Endothelial cell of umbilical vein (primary cell): ENCODE measurements around the gene TERT. TPM values are rescaled to one million over a fixed set of nuclear protein-coding genes. Genes with fewer than 3 reads are reported as not detected.

Experiments used
- BruUV-seq: library from RNA; stranded (reverse); fragments of 400-500 nt; replicated peaks from 2 replicates; lab custom pipeline; 2021; lab: Mats Ljungman, UMichigan
- CTCF ChIA-PET: fragments of 300-600, 350-600 bp; sonication (Branson Sonifier 250); formaldehyde crosslinking; loops from one replicate; lab custom pipeline; 2021; ENCODE audit warnings: antibody characterized with exemption, inconsistent platforms; lab: Charles Lee
- POLR2A ChIA-PET: fragments of 300-600, 350-600 bp; sonication (Branson Sonifier 250); formaldehyde crosslinking; loops from one replicate; lab custom pipeline; 2021; ENCODE audit warnings: antibody characterized with exemption, inconsistent platforms; lab: Charles Lee
- DNase-seq: peaks from one replicate; pipeline ENCODE4 v3.0.0-alpha.2; 2011; ENCODE audit warnings: low read depth, low spot score
- FAIRE-seq: peaks from 2 replicates; lab custom pipeline; 2011; peaks lifted over from hg19 to GRCh38; lab: Jason Lieb, UNC
- H2AFZ ChIP-seq: 2 replicates; pipeline ENCODE4 v1.6.0; 2012; ENCODE audit warnings: low read depth, low read length, control low read depth, inconsistent platforms
- H3K27ac ChIP-seq: 2 replicates; pipeline ENCODE4 v1.5.1; 2011; ENCODE audit warnings: low read depth, mild to moderate bottlenecking, control low read depth, low read length, moderate library complexity; ENCODE audit not compliant: insufficient read depth
- H3K27me3 ChIP-seq, 2 experiments: 2 replicates each; pipeline versions ENCODE4 v1.6.0 to v1.6.1; 2011; ENCODE audit warnings: low read length in 2 of 2, mixed read lengths in 1 of 2; ENCODE audit not compliant: control insufficient read depth in 2 of 2, insufficient read depth in 2 of 2
- H3K36me3 ChIP-seq, 2 experiments: 2 replicates in 1 of 2; 3 replicates in 1 of 2; pipeline ENCODE4 v1.5.1; 2011; ENCODE audit warnings: low read length in 2 of 2, mild to moderate bottlenecking in 1 of 2, moderate library complexity in 1 of 2; ENCODE audit not compliant: control insufficient read depth in 2 of 2, insufficient read depth in 2 of 2; ENCODE audit errors: extremely low read depth in 1 of 2
- H3K4me1 ChIP-seq: 3 replicates; pipeline ENCODE4 v1.5.1; 2011; ENCODE audit warnings: mild to moderate bottlenecking, low read length; ENCODE audit not compliant: control insufficient read depth, insufficient read depth; ENCODE audit errors: extremely low read depth
- H3K4me2 ChIP-seq: 2 replicates; pipeline ENCODE4 v1.6.1; 2011; ENCODE audit warnings: low read length, control low read depth, mixed read lengths; ENCODE audit not compliant: insufficient read depth
- H3K4me3 ChIP-seq, 3 experiments: fragments of 200-600 bp in 1 of 3; sonication (generic), shearing (Covaris generic) in 1 of 3; replicated peaks in 1 of 3; 2 replicates each; pipeline ENCODE4 v1.5.1; 2011 to 2016; ENCODE audit warnings: control low read depth in 3 of 3, low read length in 3 of 3, mild to moderate bottlenecking in 2 of 3, inconsistent platforms in 1 of 3, low read depth in 1 of 3, moderate library complexity in 1 of 3; ENCODE audit not compliant: insufficient read depth in 1 of 3
- H3K79me2 ChIP-seq: 2 replicates; pipeline ENCODE4 v1.6.0; 2012; ENCODE audit warnings: low read length, inconsistent platforms; ENCODE audit not compliant: control insufficient read depth, insufficient read depth
- H3K9ac ChIP-seq: replicated peaks from 2 replicates; pipeline ENCODE3; 2011; ENCODE audit warnings: low read length, control low read depth; ENCODE audit not compliant: insufficient read depth; ENCODE audit errors: extremely low read depth
- H3K9me1 ChIP-seq: replicated peaks from 3 replicates; pipeline ENCODE4 v1.6.0; 2011; ENCODE audit warnings: mild to moderate bottlenecking, low read length; ENCODE audit not compliant: control insufficient read depth, insufficient read depth; ENCODE audit errors: extremely low read depth
- H3K9me3 ChIP-seq: replicated peaks from 2 replicates; pipeline ENCODE4 v1.5.1; 2012; ENCODE audit warnings: low read length, inconsistent platforms; ENCODE audit not compliant: control insufficient read depth, insufficient read depth
- H4K20me1 ChIP-seq: replicated peaks from 2 replicates; pipeline ENCODE3; 2011; ENCODE audit warnings: mild to moderate bottlenecking, low read length; ENCODE audit not compliant: control insufficient read depth, insufficient read depth; ENCODE audit errors: extremely low read depth
- CTCF ChIP-seq, 2 donors: IDR thresholded peaks; 1 replicate in 1 of 2; 2 replicates in 1 of 2; pipeline ENCODE4 v1.5.1; 2011; ENCODE audit warnings: low read length in 2 of 2, mild to moderate bottlenecking in 2 of 2, moderate library complexity in 2 of 2, control low read depth in 1 of 2, inconsistent platforms in 1 of 2, low read depth in 1 of 2; ENCODE audit not compliant: insufficient read depth in 1 of 2; ENCODE audit errors: extremely low read depth in 1 of 2
- EZH2 ChIP-seq: IDR thresholded peaks from 2 replicates; pipeline ENCODE4 v1.6.1; 2012; ENCODE audit warnings: borderline replicate concordance, low read depth, mild to moderate bottlenecking, moderate library complexity, low read length, inconsistent platforms; ENCODE audit not compliant: severe bottlenecking
- FOS ChIP-seq: IDR thresholded peaks from 2 replicates; pipeline ENCODE4 v1.6.1; 2011; ENCODE audit warnings: mild to moderate bottlenecking, low read length, moderate library complexity, borderline replicate concordance; ENCODE audit not compliant: insufficient read depth
- GATA2 ChIP-seq: IDR thresholded peaks from 2 replicates; pipeline ENCODE4 v1.7.0; 2011; ENCODE audit warnings: low read depth, mild to moderate bottlenecking, moderate library complexity, mixed read lengths, low read length; ENCODE audit not compliant: insufficient read length, insufficient read depth
- JUN ChIP-seq: IDR thresholded peaks from 2 replicates; pipeline ENCODE4 v1.6.1; 2011; ENCODE audit warnings: borderline replicate concordance, low read depth; ENCODE audit not compliant: insufficient read length, insufficient read depth
- MAX ChIP-seq: IDR thresholded peaks from 2 replicates; pipeline ENCODE4 v1.6.1; 2011; ENCODE audit not compliant: insufficient read depth, insufficient read length
- MYC ChIP-seq: IDR thresholded peaks from one replicate; pipeline ENCODE4 v1.6.1; 2011; ENCODE audit warnings: mild to moderate bottlenecking, low read depth, low read length
- POLR2A ChIP-seq: IDR thresholded peaks from 2 replicates; pipeline ENCODE4 v1.6.1; 2012; ENCODE audit warnings: low read depth, mild to moderate bottlenecking, control low read depth, low read length
- POLR2AphosphoS5 ChIP-seq: IDR thresholded peaks from 2 replicates; pipeline ENCODE4 v1.6.1; 2012; ENCODE audit warnings: low read depth, mild to moderate bottlenecking, control low read depth, low read length, moderate library complexity; ENCODE audit not compliant: insufficient read depth
- dilution Hi-C: fragments of 300-500 bp; cut with MboI; formaldehyde crosslinking; loops from one replicate; pipeline ENCODE4 v1.15.0; 2019; ENCODE audit warnings: low sequenced_read_pairs; ENCODE audit not compliant: extremely low pct_ligation_motif_present
- intact Hi-C: fragments of 100-400 bp; cut with micrococcal nuclease; formaldehyde crosslinking; loops from one replicate; pipeline ENCODE4 v1.10.0; 2022
- polyA plus RNA-seq, 4 experiments: library from polyadenylated mRNA; depleted of rRNA in 3 of 4; stranded (reverse) in 3 of 4; unstranded in 1 of 4; fragments of >200 nt; gene quantifications; 2 replicates each; pipeline versions ENCODE4 v1.2.1 to v1.2.3, GENCODE V29; 2011 to 2012; ENCODE audit warnings: missing spikeins in 1 of 4
- total RNA-seq: library from RNA; stranded (reverse); gene quantifications from 2 replicates; pipeline ENCODE4 v1.2.3, GENCODE V29; 2021

Gene TERT
- total and polyA plus RNA-seq, 2 donors (not counting 3 experiments of a cell fraction or from before 2014, with no cell fraction given), result 0.04 TPM; not detected in 1

GRCh38 chr5:1292139-1292538, 2.7 kb downstream of the TERT start:
- BruUV-seq, result no TSS peak
- Histone ChIP-seq H3K36me3 (no peaks in the 10 kb centered on the region), H2AFZ (no peak overlapping the region), H3K4me1 (no peaks in the 10 kb centered on the region), H3K9ac (no peak overlapping the region), H3K4me2 (no peak overlapping the region), H3K27me3 (peaks cover 0 to 13% of the 10 kb centered on the region in 2 experiments), H3K27ac (no peak overlapping the region), H3K9me3 (no peaks in the 10 kb centered on the region), H3K79me2 (no peaks in the 10 kb centered on the region), H3K9me1 (no peaks in the 10 kb centered on the region), H3K4me3 (no peak overlapping the region), H4K20me1 (no peaks in the 10 kb centered on the region)
- DNase-seq, result no peak
- POLR2A ChIA-PET, result no interaction called here
- intact Hi-C loops, result no loop called here
- dilution Hi-C loops, result no loop called here
- CTCF ChIA-PET, result no interaction called here
- TF ChIP-seq POLR2AphosphoS5 (no peak), FOS (no peak), POLR2A (no peak), MAX (no peak), JUN (no peak), CTCF (IDR thresholded peaks at IDR 0.05; ENCODE audit: extremely low read depth in 1 of 2, insufficient read depth in 1 of 2, low read depth in 1 of 2, low read length in 2 of 2) (no peak), GATA2 (no peak), EZH2 (no peak), MYC (no peak)
- FAIRE-seq, result no peak
